ENCODE results near the gene CHIC2.

The CHIC2 gene

GRCh38 chr4:53960843-53961242 is 103.6 kb downstream of the CHIC2 start:
- peaks cover 4% of the 10 kb centered on the region for H3K4me1 ChIP-seq
- no peak overlapping the region for H3K4me3 ChIP-seq
- DNase-seq (ENCODE audit: low spot score in 2 of 2): no peak
- no peaks in the 10 kb centered on the region for H3K36me3 ChIP-seq (replicated peaks)
- no peaks in the 10 kb centered on the region for H3K9me3 ChIP-seq
- no peaks in the 10 kb centered on the region for H3K27me3 ChIP-seq (ENCODE audit: low read depth)
- in situ Hi-C loops (cut with MboI; ENCODE audit: low sequenced_read_pairs): no loop called here
